ENCODE results near the gene ATF1. TPM values are rescaled to one million over a fixed set of nuclear protein-coding genes. Genes with fewer than 3 reads are reported as not detected.
"Not testable (repeated sequence)": the region's sequence is repeated elsewhere in the genome, so short reads cannot be mapped to it uniquely, and the experiment has no call there.

ATF1 gene
- total RNA-seq, 1 experiment from 2014 or later = 24.6 TPM

- DNase-seq (ENCODE audit: low read depth) = no peak
Measured at GRCh38 chr12:50859621-50860310, 95.9 kb downstream of the ATF1 start.

- DNase-seq (ENCODE audit: low read depth) = peak; percentile 62
Measured at GRCh38 chr12:50862316-50862715, 98.4 kb downstream of the ATF1 start.

- no peak for DNase-seq (ENCODE audit: low read depth)
Measured at GRCh38 chr12:50865266-50865665, 101.4 kb downstream of the ATF1 start.

GRCh38 chr12:50868881-50869280 lies 105.0 kb downstream of the ATF1 start:
- not testable (repeated sequence) for DNase-seq (ENCODE audit: low read depth)

Other genes starting within 250 kb of the ATF1 start
- gene TMPRSS12, start 78.8 kb downstream of the ATF1 start, total RNA-seq (2014; rRNA removed; shearing (Covaris generic)) = not detected in 2 replicates
- not detected in 2 replicates for gene HIGD1C, start 188.4 kb downstream of the ATF1 start, total RNA-seq (2014; rRNA removed; shearing (Covaris generic))

Measured in RPMI7951 (cell line).